NAMALWA (cell line): Measurements from ENCODE around the gene FYN.
A peak's percentile ranks its signal among the peaks of the same experiment; 100 is the strongest.
"Not testable (repeated sequence)": the region's sequence is repeated elsewhere in the genome, so short reads cannot be mapped to it uniquely, and the experiment has no call there.

Experiments used
- DNase-seq: peaks from one replicate; pipeline ENCODE4 v3.0.0-alpha.2; 2015; ENCODE audit warnings: low spot score

Gene FYN

GRCh38 chr6:111873178-111874024 is at the start of gene FYN:
FYN (minus strand) TSS chr6:111873452; CDS start chr6:111720051, 153,401 bp downstream.
- peak; percentile 98 for DNase-seq

GRCh38 chr6:111922454-111923297 is 49.4 kb upstream of the FYN start:
- DNase-seq = peak; percentile 13

- DNase-seq = no peak
Observed at GRCh38 chr6:111921103-111921502, 47.9 kb upstream of the FYN start.

GRCh38 chr6:111920578-111920977 is 47.3 kb upstream of the FYN start:
- DNase-seq = no peak

- DNase-seq = no peak
Observed at GRCh38 chr6:111918825-111919224, 45.6 kb upstream of the FYN start.

GRCh38 chr6:111916747-111917146 is 43.5 kb upstream of the FYN start:
- no peak for DNase-seq

- no peak for DNase-seq
Observed at GRCh38 chr6:111914617-111915016, 41.4 kb upstream of the FYN start.

GRCh38 chr6:111912904-111913303 is 39.7 kb upstream of the FYN start:
- no peak for DNase-seq

- DNase-seq = no peak
Observed at GRCh38 chr6:111911428-111911827, 38.2 kb upstream of the FYN start.

GRCh38 chr6:111909238-111909637 is 36.0 kb upstream of the FYN start:
- DNase-seq = no peak

GRCh38 chr6:111908365-111908764 is 35.1 kb upstream of the FYN start:
- not testable (repeated sequence) for DNase-seq

- no peak for DNase-seq
Observed at GRCh38 chr6:111900735-111901134, 27.5 kb upstream of the FYN start.

GRCh38 chr6:111899531-111899930 is 26.3 kb upstream of the FYN start:
- no peak for DNase-seq

GRCh38 chr6:111898452-111898851 is 25.2 kb upstream of the FYN start:
- DNase-seq = no peak

GRCh38 chr6:111894951-111895350 is 21.7 kb upstream of the FYN start:
- DNase-seq = no peak

- DNase-seq = no peak
Observed at GRCh38 chr6:111894272-111894671, 21.0 kb upstream of the FYN start.

GRCh38 chr6:111892431-111892830 is 19.2 kb upstream of the FYN start:
- DNase-seq = no peak

- DNase-seq = no peak
Observed at GRCh38 chr6:111890988-111891387, 17.7 kb upstream of the FYN start.

GRCh38 chr6:111888928-111889695 is 15.9 kb upstream of the FYN start:
- DNase-seq = no peak

- not testable (repeated sequence) for DNase-seq
Observed at GRCh38 chr6:111886793-111887192, 13.5 kb upstream of the FYN start.

GRCh38 chr6:111885373-111886027 is 12.2 kb upstream of the FYN start:
- no peak for DNase-seq

GRCh38 chr6:111884068-111884467 is 10.8 kb upstream of the FYN start:
- no peak for DNase-seq
